ENCODE data around the gene ITSN1. TPM values are rescaled to one million over a fixed set of nuclear protein-coding genes. Genes with fewer than 3 reads are reported as not detected.

The ITSN1 gene
- total RNA-seq, 1 experiment from 2014 or later, result 50.3 TPM

GRCh38 chr21:33684923-33685560, 42.7 kb downstream of the ITSN1 start:
- H3K4me1 ChIP-seq (ENCODE audit: control insufficient read depth, insufficient read depth, low read length), result peaks cover 41% of the 10 kb centered on the region
- H3K36me3 ChIP-seq (ENCODE audit: control insufficient read depth, insufficient read depth, low read length), result no peaks in the 10 kb centered on the region
- ChIA-PET POLR2A (no interaction called here), CTCF (no interaction called here)
- intact Hi-C loops (cut with micrococcal nuclease; ENCODE audit: unreplicated experiment), result no loop called here
- no peaks in the 10 kb centered on the region for H3K9me3 ChIP-seq (ENCODE audit: control insufficient read depth, insufficient read depth, low read depth, low read length)
- H3K4me3 ChIP-seq (ENCODE audit: low read depth in 2 of 2, low read length in 2 of 2), result no peak overlapping the region
- peak overlapping the region; percentile 61; the same call in 1 of the 2 replicates for H3K27ac ChIP-seq (ENCODE audit: low read length)
- BruUV-seq (replicated peaks), result no TSS peak
- H3K27me3 ChIP-seq (ENCODE audit: control insufficient read depth, insufficient read depth, low read length), result no peaks in the 10 kb centered on the region
- DNase-seq (ENCODE audit: low read depth, low spot score) (no peak), ATAC-seq (no peak)
- in situ Hi-C loops (cut with HindIII; ENCODE audit: low pct_unique_long_range_greater_than_20kb, low sequenced_read_pairs), result no loop called here
- TF ChIP-seq SIN3A (IDR thresholded peaks at IDR 0.05; ENCODE audit: borderline replicate concordance, insufficient read depth, low read depth, low read length) (no peak), TCF7L2 (IDR thresholded peaks at IDR 0.05; ENCODE audit: low read depth, low read length) (no peak), POLR2AphosphoS5 (IDR thresholded peaks at IDR 0.05; ENCODE audit: low read depth, low read length) (no peak), REST (IDR thresholded peaks at IDR 0.05; ENCODE audit: insufficient read depth in 1 of 2, low read depth in 2 of 2, low read length in 1 of 2) (no peak)
- TF ChIP-seq, protein P1, sequence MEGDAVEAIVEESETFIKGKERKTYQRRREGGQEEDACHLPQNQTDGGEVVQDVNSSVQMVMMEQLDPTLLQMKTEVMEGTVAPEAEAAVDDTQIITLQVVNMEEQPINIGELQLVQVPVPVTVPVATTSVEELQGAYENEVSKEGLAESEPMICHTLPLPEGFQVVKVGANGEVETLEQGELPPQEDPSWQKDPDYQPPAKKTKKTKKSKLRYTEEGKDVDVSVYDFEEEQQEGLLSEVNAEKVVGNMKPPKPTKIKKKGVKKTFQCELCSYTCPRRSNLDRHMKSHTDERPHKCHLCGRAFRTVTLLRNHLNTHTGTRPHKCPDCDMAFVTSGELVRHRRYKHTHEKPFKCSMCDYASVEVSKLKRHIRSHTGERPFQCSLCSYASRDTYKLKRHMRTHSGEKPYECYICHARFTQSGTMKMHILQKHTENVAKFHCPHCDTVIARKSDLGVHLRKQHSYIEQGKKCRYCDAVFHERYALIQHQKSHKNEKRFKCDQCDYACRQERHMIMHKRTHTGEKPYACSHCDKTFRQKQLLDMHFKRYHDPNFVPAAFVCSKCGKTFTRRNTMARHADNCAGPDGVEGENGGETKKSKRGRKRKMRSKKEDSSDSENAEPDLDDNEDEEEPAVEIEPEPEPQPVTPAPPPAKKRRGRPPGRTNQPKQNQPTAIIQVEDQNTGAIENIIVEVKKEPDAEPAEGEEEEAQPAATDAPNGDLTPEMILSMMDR (IDR thresholded peaks at IDR 0.05), result no peak

DNA sequence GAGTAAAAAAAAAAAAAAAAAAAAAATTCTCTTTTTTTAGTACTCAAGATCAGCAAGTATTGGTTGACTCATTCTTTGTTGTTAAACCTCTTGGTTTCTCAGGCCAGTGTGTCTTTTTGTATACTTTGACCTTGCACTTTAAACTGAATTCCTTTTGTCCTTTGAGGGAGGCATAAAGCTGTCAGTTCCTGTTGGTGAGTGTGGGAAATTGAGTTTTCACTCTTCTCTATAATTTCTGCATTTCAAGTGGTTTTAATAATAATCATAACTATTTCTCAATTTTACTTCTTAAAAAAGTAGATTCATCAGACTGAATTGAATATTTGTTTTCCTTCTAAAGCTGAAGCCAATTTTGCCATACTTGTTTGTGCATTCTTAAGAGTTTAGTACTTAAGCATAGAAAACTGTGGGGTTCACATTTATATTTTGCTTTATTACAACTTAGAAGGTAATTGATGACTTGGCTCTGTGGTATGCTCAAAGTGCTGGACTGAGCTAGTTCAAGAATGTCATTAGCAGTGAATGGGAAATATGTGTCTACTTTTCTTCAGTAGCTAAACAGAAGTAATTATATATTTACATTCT, 43.4 kb downstream of the ITSN1 start:
- no peak overlapping the region for H3K4me3 ChIP-seq (ENCODE audit: low read depth in 2 of 2, low read length in 2 of 2)
- H3K36me3 ChIP-seq (ENCODE audit: control insufficient read depth, insufficient read depth, low read length), result no peaks in the 10 kb centered on the region
- POLR2A ChIA-PET, result interaction anchor here (0.6 kb wide), 1 partner anchor 82 kb away, joined by 3 read pairs; no protein-coding TSS in a partner anchor
- BruUV-seq (replicated peaks), result no TSS peak
- intact Hi-C loops (cut with micrococcal nuclease; ENCODE audit: unreplicated experiment) (no loop called here), in situ Hi-C loops (cut with HindIII; ENCODE audit: low pct_unique_long_range_greater_than_20kb, low sequenced_read_pairs) (no loop called here)
- CTCF ChIA-PET, result no interaction called here
- H3K27me3 ChIP-seq (ENCODE audit: control insufficient read depth, insufficient read depth, low read length), result no peaks in the 10 kb centered on the region
- peaks cover 41% of the 10 kb centered on the region for H3K4me1 ChIP-seq (ENCODE audit: control insufficient read depth, insufficient read depth, low read length)
- H3K27ac ChIP-seq (ENCODE audit: low read length), result no peak overlapping the region
- DNase-seq (ENCODE audit: low read depth, low spot score) (no peak), ATAC-seq (no peak)
- H3K9me3 ChIP-seq (ENCODE audit: control insufficient read depth, insufficient read depth, low read depth, low read length), result no peaks in the 10 kb centered on the region
- TF ChIP-seq POLR2AphosphoS5 (IDR thresholded peaks at IDR 0.05; ENCODE audit: low read depth, low read length) (no peak), REST (IDR thresholded peaks at IDR 0.05; ENCODE audit: insufficient read depth in 1 of 2, low read depth in 2 of 2, low read length in 1 of 2) (no peak), TCF7L2 (IDR thresholded peaks at IDR 0.05; ENCODE audit: low read depth, low read length) (no peak), SIN3A (IDR thresholded peaks at IDR 0.05; ENCODE audit: borderline replicate concordance, insufficient read depth, low read depth, low read length) (no peak)
- TF ChIP-seq, protein P1 (IDR thresholded peaks at IDR 0.05), result no peak
